ENCODE data around the gene SLC45A2. TPM values are rescaled to one million over a fixed set of nuclear protein-coding genes. Genes with fewer than 3 reads are reported as not detected.

The SLC45A2 gene
- total and polyA plus RNA-seq, 2 of the 8 experiments (the other 6 are each of a cell fraction or from before 2014, with no cell fraction given): 0.09 TPM; not detected in 1

- Histone ChIP-seq H3K9ac (replicated peaks in 1 of 4; ENCODE audit: extremely low read depth in 1 of 4, low read depth in 3 of 4, low read length in 3 of 4) (no peak overlapping the region), H2AFZ (ENCODE audit: low read length) (no peak overlapping the region), H2BK12ac (ENCODE audit: low read depth, low read length) (no peak overlapping the region), H4K5ac (ENCODE audit: insufficient read length, low read depth, low read length) (no peak overlapping the region), H3K14ac (ENCODE audit: insufficient read length) (no peak overlapping the region), H2BK20ac (ENCODE audit: low read length) (no peak overlapping the region), H3K4me1 (replicated peaks in 1 of 4; ENCODE audit: control insufficient read depth in 3 of 4, insufficient read depth in 4 of 4, low read length in 3 of 4) (no peaks in the 10 kb centered on the region), H3K56ac (replicated peaks; ENCODE audit: insufficient read length, low read depth, low read length) (no peak overlapping the region), H3K23me2 (ENCODE audit: low read depth, low read length) (no peaks in the 10 kb centered on the region), H3K79me1 (ENCODE audit: low read depth, low read length) (no peaks in the 10 kb centered on the region), H2BK15ac (ENCODE audit: low read length) (no peak overlapping the region), H3K27me3 (replicated peaks in 1 of 4; ENCODE audit: control insufficient read depth in 3 of 4, extremely low read depth in 1 of 4, insufficient read depth in 3 of 4, low read length in 3 of 4) (no peaks in the 10 kb centered on the region), H3K18ac (ENCODE audit: extremely low read depth, low read length) (no peak overlapping the region), H3K27ac (ENCODE audit: low read depth, low read length) (no peak overlapping the region), H2AK5ac (ENCODE audit: low read depth, low read length) (no peak overlapping the region), H2BK5ac (ENCODE audit: low read depth, low read length) (no peak overlapping the region), H3K4me2 (ENCODE audit: insufficient read depth in 1 of 2, low read depth in 2 of 2, low read length in 2 of 2) (no peak overlapping the region), H3K4me3 (ENCODE audit: extremely low read depth in 1 of 4, insufficient read depth in 2 of 4, low read depth in 3 of 4, low read length in 4 of 4) (no peak overlapping the region), H4K91ac (replicated peaks; ENCODE audit: insufficient read length, low read length) (no peak overlapping the region), H2BK120ac (replicated peaks; ENCODE audit: low read depth, low read length) (no peak overlapping the region), H4K20me1 (replicated peaks in 1 of 2; ENCODE audit: control insufficient read depth in 1 of 2, insufficient read depth in 2 of 2, low read length in 2 of 2) (no peaks in the 10 kb centered on the region), H3K79me2 (ENCODE audit: control insufficient read depth in 1 of 2, insufficient read depth in 2 of 2, low read length in 2 of 2) (no peaks in the 10 kb centered on the region), H3K4ac (replicated peaks; ENCODE audit: insufficient read length, low read depth, low read length) (no peak overlapping the region), H3K23ac (ENCODE audit: insufficient read length) (no peak overlapping the region), H4K8ac (ENCODE audit: extremely low read depth, insufficient read depth, low read length) (no peak overlapping the region), H3K36me3 (ENCODE audit: control insufficient read depth in 2 of 4, insufficient read depth in 4 of 4, low read length in 3 of 4) (no peaks in the 10 kb centered on the region), H3K9me3 (ENCODE audit: insufficient read depth in 2 of 2, low read depth in 1 of 2, low read length in 1 of 2) (no peaks in the 10 kb centered on the region)
- FAIRE-seq: no peak
- POLR2A ChIA-PET (ENCODE audit: partially characterized antibody): interaction anchor here (3.0 kb wide), 1 partner anchor 9 kb away, joined by 14 read pairs; the partner anchor contains the start of gene AMACR
- no peak for DNase-seq (ENCODE audit: low read depth in 1 of 2, low spot score in 2 of 2)
- WGBS, 2 experiments (ENCODE audit: extremely low coverage in 1 of 2, insufficient coverage in 1 of 2, insufficient read length in 1 of 2, insufficient replicate concordance in 2 of 2, low coverage in 1 of 2, low lambda C conversion rate in 2 of 2, missing lambda C conversion rate in 1 of 2): 91% methylated on average over 2 of the region's 2 CpGs; no CpG with 5 or more reads in 1 of the 2 experiments
- CTCF ChIA-PET (ENCODE audit: partially characterized antibody): interaction anchor here (0.6 to 1.3 kb wide), 3 partner anchors 14 to 412 kb away, joined by 3 to 4 read pairs (median 3); no protein-coding TSS in a partner anchor
- TF ChIP-seq HDAC2 (IDR thresholded peaks at IDR 0.05; ENCODE audit: borderline replicate concordance in 1 of 2, low read depth in 2 of 2, low read length in 2 of 2): no peak
These were observed 32.8 kb upstream of the SLC45A2 start for GRCh38 chr5:34017254-34017653.
